ENCODE results near the gene ACVR2B.

GRCh38 chr3:38526792-38527191 is 73.1 kb downstream of the ACVR2B start:
- TF ChIP-seq CTCF (IDR thresholded peaks at IDR 0.05 in 4 of 5, conservative IDR thresholded peaks at IDR 0.05 in 1 of 5) (no peak), POLR2A (IDR thresholded peaks at IDR 0.05) (no peak)
